Stimulated activated CD8-positive, alpha-beta memory T cell treated with anti-CD3 and anti-CD28 coated beads, Interleukin-4, amount 100 ng/mL, for 4 hours (primary cell): ENCODE data around the gene IGIP.
"Not testable (repeated sequence)": the region's sequence is repeated elsewhere in the genome, so short reads cannot be mapped to it uniquely, and the experiment has no call there.

ENCODE experiments used
- DNase-seq, 2 donors: peaks; one replicate each; pipeline ENCODE4 v3.0.0-alpha.2; 2020; ENCODE audit warnings: low read depth in 2 of 2, low spot score in 1 of 2

Gene IGIP

GRCh38 chr5:140140435-140140834 lies 14.7 kb downstream of the IGIP start:
- no peak for DNase-seq

DNA sequence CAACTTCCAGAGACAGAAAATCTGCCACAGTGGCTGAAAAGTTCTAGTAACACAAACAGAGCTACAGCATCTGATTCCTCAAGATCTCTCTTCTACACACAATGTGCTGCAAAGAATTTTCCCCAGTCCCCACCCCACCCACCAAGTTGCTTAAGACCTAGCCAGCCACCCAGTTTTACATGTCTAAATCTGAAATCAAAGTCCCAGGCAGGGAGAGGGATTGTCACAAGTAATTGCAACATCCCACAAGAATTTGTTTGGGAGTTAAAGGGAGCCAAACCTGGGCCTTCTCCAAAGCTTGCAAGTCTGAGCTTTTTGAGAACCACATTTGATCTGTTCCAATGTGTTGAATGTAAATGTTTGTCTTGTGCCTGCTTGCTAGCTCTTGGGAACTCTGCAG lies 15.5 kb downstream of the IGIP start:
- no peak for DNase-seq

DNA sequence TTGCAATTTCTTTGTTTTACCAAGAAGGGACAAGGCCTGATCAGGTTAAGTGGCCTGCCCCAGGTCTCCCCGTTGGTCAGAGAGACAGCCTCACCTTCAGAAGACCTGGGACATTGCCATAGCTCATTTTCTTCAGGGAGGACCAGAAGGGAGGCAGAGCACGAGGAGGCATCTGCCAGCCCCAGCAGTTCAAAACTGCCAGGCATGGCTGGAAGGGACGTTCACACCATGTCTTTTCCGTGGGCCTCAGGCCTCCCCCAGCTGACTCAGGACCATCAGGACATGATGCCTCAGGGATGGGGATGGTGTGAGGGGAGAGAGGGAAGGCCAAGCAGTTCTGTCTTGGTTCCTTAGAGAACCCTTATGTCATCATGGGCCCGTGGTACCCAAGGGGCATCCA lies 16.5 kb downstream of the IGIP start:
- no peak for DNase-seq

GRCh38 chr5:140142856-140143255 lies 17.1 kb downstream of the IGIP start:
- no peak for DNase-seq

DNA sequence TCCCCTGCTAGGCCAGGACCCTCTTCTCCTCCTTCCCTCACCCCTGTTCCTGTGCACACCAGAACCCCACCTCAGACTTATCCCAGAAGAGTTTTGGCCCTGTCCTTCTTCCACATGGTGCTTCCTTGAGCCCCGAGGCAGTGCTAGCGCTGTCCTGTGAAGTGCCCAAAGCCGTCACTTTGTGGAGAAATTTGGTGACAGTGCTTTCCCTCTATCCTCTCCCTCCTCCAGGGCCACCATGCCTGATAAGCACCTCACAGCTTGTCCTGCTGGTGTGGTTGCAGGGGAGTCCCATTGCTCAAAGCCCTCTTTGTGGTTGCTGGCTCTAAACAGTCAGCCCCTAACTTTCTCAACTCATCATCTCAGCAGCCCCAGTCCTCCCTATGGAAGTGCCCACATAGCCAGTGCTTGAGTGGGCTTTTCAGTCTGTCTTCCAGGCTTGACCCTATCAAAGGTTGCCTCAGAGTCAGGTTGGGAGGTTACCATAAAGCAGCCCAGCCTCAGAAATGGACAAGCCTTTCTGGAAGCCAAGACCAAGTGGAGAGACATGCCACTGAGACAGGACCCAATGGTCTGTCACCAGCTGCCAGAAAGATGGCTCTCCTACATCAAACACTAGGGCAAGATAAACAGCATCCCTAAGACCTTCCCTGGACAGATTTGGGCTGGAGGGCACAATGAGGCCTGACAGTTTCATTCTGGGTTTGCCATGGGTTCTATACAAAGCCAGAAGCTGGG lies 18.0 kb downstream of the IGIP start:
- no peak for DNase-seq

DNA sequence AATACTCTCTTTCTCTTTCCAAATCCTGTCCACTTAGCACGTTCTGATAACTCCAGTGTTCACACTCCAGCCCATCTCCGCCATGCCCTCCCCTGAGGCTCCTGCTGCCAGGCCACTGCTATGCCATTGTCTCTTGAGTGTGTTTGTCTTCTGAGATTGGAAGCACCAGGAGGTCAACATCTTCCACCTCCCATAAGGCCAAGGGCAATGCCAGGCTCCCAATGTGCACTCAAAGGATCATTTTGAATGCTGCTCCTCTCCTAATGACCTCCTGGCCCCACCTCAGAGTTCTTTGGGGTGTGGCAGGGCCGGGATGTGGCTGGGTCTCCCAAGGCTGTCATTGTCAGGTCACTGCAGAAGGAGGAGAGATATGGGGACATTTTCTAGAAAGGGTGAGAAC lies 19.5 kb downstream of the IGIP start:
- DNase-seq: no peak

DNA sequence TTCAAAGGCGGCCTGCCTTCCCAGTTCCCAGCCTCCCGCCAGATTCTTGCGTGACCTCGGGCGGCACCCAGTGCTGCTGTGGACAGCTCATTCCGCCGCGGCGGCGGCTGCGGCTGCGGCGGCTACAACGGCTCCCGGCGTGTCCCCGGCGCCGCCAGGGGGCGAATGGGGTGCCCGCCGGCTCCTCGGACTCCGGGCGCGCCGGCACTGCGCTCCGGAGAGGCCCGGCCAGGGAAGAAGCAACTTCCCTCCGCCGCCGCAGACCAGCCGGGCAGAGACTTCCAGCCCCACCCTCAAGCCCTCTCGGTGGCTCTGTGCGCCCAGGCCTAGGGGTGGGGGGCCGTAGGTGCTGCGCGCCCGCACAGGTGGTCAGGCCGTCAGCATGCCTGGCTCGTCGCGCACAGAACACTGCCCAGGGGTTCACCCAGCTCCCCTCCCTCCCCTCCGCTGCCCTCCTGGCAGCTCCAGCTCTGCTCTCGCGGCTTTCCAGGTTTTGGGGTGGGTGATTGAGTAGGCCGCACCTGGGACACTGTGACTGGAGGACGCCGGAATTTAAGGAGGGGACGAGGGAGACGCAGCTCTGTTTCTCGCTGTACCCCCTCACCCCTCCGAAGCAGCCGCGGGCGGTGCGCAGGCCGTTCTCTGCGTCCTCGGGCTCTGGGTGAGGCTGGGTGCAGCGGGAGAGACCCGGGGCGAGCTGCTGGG lies 20.2 kb downstream of the IGIP start:
- DNase-seq: no peak

DNA sequence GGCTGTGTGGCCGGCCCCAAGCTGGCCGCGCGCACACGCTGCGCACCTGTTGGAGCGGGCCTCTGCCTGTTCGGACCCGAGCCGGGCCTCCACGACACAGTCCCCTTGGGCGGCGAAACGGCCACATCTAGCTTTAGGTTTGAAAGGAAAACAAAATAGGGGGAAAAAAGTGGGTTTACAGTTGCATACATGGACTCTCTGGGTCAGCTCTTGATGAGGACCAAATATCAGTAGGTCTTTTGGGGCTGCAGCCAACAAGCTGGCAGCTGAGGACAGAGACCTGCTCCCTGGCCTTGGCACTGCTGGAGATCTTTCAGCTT lies 20.7 kb downstream of the IGIP start:
- no peak for DNase-seq

DNA sequence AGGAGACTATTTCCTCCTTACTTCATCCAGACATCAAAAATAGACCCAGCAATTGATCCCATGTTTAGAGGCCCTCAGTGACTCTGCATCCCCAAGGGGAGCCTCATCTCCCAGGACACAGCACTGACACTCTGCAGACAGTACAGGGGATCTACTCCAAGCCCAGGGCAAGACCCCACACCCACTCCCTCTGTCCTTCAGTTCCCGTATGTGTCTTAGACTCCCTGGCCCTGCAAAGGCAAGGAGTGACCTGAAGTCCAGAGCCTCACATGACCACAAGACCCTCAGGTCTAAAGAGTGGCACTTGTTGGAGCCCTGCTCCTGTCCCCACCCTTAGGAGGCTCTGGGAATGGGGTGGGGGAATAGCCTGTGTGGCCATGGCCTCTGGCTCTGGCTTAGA lies 21.7 kb downstream of the IGIP start:
- DNase-seq: no peak

DNA sequence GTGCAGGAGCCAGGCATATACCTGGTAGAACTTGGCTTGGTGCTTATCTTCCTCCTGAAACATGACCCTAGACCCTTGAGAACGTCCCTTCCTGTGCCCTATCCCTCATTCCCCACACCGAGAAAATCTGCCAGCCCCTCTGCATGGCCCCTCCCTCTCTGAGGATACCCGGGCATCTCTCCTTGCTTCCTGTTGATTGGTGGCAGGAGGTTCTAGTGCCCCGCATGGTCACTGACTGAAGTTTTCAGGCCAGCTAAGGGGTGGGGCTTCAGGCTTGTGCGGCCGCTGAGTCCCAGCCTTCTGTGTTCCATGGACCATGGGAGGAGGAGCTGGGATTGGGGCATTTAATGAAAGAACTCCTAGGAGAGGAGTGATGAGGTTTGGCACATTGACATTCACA lies 22.8 kb downstream of the IGIP start:
- no peak for DNase-seq

GRCh38 chr5:140150201-140150600 lies 24.5 kb downstream of the IGIP start:
- no peak for DNase-seq

DNA sequence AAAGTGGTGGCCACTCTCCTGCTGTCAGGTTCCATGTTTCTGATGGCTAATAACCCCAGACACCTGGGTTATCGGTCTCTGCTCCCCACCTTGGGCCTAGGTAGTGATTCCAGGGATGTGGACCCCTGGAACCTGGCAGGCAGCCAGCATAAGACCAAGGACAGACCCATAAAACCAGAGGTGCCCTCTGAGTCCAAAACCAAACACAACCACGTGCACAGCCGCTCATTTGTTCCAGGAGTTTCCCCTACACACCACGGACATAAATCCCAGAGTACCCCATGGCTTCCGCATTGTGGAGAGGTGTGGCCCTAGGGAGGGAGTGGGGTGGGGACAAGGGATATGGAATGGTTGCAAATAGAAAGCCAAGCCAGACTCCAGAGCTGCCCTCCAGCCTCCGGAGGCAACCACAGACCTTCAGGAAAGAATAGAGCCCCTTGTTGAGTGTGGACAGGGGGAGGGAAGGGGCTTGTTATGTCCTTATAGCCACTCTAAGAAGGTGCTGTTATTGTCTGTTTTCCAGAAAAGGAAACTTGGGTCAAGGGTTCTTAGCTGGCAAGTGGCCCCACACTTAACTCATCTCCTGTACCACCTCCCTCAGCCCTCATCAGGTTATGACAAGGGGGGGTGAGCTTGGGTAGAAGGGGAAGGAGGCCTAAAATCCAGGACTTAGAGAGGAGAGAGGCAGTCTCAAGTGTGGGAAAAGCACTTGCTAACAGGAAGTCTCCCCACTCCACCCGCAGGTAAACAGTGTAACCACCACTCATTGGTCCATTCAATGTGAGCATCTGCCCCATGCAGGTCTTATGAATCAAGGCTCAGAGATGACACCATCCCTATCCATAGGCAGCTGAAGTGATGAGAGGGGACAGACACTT lies 25.6 kb downstream of the IGIP start:
- no peak for DNase-seq

DNA sequence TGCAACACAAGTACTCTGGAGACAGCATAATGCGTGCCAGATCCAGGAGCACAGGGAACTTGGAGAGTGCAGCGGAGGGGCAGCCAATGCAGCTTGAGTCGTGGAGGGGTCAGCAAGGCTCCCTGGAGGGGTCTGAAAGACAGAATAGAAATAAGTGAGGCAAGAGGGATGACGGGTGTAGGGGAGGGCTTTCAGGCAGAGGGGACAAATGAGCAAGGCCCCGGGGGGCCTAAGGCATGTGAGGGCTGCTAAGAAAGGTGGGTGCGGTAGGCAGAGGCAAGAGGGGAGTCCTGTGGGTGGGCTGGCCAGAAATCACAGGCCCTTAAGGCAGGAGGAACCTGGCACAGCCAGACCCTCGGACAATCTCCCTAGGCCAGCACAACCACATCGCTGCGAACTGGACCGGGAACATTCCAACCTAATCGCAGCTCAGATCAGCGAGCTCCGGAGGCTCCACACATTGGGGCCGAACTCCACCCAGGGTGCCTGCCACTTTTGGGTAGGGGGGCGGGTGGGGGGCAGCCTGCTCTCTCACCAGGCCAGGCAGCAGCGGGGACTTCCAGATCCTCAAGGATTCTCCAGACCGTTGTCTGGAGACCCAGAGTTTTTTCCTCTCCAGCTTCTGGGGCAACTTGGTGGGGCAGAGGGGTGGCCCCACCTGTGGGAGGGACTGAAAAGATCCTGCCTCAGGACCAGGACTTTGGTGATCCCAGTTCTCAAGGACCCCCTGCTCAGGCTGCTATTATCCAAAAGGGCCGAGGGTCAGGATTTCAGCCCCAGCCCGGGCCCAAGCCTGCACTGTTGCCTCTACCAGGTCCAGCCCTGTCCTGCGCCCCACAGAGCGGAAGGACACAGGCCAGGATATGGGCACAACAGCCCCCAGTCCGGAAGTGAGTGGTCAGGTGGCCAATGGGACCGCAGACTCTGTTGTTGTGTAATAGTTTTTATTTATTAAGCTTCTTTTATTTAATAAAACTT lies 26.6 kb downstream of the IGIP start:
- no peak for DNase-seq

GRCh38 chr5:140153255-140153654 lies 27.5 kb downstream of the IGIP start:
- DNase-seq: no peak

GRCh38 chr5:140153905-140154304 lies 28.2 kb downstream of the IGIP start:
- DNase-seq: no peak

DNA sequence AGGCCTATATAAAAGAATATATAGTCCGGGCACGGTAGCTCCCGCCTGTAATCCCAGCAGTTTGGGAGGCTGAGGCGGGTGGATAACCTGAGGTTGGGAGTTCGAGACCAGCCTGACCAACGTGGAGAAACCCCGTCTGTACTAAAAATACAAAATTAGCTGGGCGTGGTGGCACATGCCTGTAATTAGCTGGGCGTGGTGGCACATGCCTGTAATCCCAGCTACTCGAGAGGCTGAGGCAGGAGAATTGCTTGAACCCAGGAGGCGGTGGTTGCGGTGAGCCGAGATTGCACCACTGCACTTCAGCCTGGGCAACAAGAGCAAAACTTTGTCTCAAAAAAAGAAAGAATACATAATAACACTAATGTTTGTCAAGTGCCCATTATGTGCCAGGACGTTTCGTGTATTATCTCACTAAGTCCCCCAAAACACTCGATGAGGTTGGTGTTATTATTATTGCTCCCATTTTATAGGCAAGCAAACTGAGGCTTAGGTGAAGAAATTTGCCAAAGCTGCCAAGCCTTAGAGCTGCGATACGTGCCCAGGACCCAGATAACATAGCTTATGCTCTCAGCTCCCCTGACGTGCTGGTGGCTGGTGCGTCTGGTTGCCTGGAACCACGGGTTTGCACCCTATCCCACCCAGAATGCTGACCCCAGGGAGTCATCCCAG lies 29.1 kb downstream of the IGIP start:
- not testable (repeated sequence) for DNase-seq

DNA sequence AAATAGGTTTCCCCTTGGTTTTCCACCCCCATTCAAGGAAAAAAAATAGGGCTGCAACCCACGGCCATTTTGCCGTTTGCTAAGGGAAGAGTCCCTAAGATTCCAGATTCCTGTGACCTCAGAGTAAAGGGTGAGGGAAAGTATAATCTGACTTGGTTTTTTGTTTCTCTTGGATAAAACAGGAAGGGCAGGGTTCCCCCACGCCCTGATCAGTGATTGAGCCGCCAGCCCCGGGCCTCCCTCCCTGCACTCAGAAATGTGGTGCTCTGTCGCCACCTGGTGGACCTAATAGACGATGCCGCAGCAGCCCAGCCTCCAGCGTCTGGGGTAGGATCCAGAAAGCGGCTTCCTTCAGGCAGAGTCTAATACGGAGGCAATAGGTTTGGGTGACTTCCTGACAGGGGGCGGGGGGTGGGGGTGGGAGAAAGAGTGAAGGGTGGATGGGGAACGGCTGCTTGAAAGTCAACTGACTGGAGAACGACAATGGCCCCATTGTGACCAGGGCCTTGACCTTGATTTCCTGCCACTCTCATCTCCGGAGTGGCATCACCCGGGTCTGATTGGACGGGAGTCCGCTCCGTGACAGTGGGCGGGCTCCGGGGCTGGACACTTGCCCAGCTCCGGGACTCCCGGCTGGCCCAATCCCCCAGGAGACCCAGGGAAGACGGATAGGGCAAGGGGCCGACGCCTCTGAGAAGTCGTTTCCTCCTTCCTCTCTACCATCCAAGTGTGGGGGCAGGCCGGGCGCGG lies 31.5 kb downstream of the IGIP start:
- DNase-seq: peak; percentile 65 to 83

- no peak for DNase-seq
These were observed 33.5 kb downstream of the IGIP start for GRCh38 chr5:140159014-140159927.

DNA sequence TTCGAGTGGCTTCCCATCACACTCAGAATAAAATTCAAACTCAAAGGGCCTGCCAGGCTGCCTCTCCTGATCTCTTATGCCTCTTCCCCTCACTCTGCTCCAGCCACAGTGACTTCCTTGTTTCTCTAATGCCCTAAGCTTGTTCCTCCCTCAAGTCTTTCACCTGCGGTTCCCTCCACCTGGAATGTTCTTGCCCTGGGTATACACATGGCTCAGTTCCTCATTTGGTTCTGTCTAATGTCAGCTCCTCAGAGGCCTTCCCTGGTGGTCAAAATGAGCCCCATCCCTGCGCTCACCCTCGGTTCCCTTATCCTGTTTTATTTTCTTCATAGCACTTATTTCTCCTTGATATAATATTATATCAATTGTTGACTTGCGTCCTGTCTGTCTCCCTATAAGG lies 36.5 kb downstream of the IGIP start:
- DNase-seq: no peak
